OCI-LY7 (cell line): ENCODE results near the gene TBL1XR1. TPM values are rescaled to one million over a fixed set of nuclear protein-coding genes. Genes with fewer than 3 reads are reported as not detected.

Experiments used
- BruUV-seq: library from RNA; stranded (reverse); fragments of 400-500 nt; replicated peaks from 2 replicates; lab custom pipeline; 2021; lab: Mats Ljungman, UMichigan
- CTCF ChIA-PET: fragments of 300-600 bp; sonication (Branson Sonifier 250); formaldehyde crosslinking; loops from one replicate; lab custom pipeline; 2022; ENCODE audit warnings: antibody characterized with exemption; ENCODE audit not compliant: unreplicated experiment; lab: Charles Lee
- POLR2A ChIA-PET: fragments of 300-600 bp; sonication (Branson Sonifier 250); formaldehyde crosslinking; loops from one replicate; lab custom pipeline; 2022; ENCODE audit warnings: antibody characterized with exemption; lab: Charles Lee
- DNase-seq: peaks from one replicate; pipeline ENCODE4 v3.0.0-alpha.2; 2015; ENCODE audit warnings: low spot score
- H2AFZ ChIP-seq: fragments of 200-600 bp; sonication (generic), shearing (Covaris generic); 2 replicates; pipeline ENCODE4 v1.6.1; 2014; ENCODE audit warnings: mild to moderate bottlenecking, antibody characterized with exemption, low read length, moderate library complexity
- H3K27ac ChIP-seq: fragments of 200-600 bp; sonication (generic); 2 replicates; pipeline ENCODE4 v1.5.1; 2014; ENCODE audit warnings: mixed run types, low read depth, mild to moderate bottlenecking, moderate library complexity, low read length, inconsistent platforms; ENCODE audit not compliant: poor library complexity, severe bottlenecking
- H3K36me3 ChIP-seq: fragments of 200-600 bp; sonication (generic); 2 replicates; pipeline ENCODE4 v1.6.1; 2014; ENCODE audit warnings: mild to moderate bottlenecking, antibody characterized with exemption, low read length, moderate library complexity, mixed read lengths; ENCODE audit not compliant: insufficient read depth
- H3K4me1 ChIP-seq: fragments of 200-600 bp; sonication (generic); 2 replicates; pipeline ENCODE4 v1.5.1; 2014; ENCODE audit warnings: mild to moderate bottlenecking, low read length; ENCODE audit not compliant: insufficient read depth, poor library complexity, severe bottlenecking
- H3K4me2 ChIP-seq: fragments of 200-600 bp; sonication (generic); 2 replicates; pipeline ENCODE4 v1.6.1; 2014; ENCODE audit warnings: mild to moderate bottlenecking, low read length
- H3K4me3 ChIP-seq: fragments of 200-600 bp; sonication (generic); 2 replicates; pipeline ENCODE4 v1.5.1; 2014; ENCODE audit warnings: mild to moderate bottlenecking, low read depth, low read length; ENCODE audit not compliant: poor library complexity, severe bottlenecking
- H3K79me2 ChIP-seq: fragments of 200-600 bp; sonication (generic); 2 replicates; pipeline ENCODE4 v1.6.1; 2016; ENCODE audit warnings: low read depth, mild to moderate bottlenecking, low read length, moderate library complexity, mixed read lengths; ENCODE audit not compliant: insufficient read depth
- H3K9me2 ChIP-seq: fragments of 200-600 bp; sonication (generic); 2 replicates; pipeline ENCODE4 v1.6.1; 2016; ENCODE audit warnings: mild to moderate bottlenecking, low read length, mixed read lengths; ENCODE audit not compliant: insufficient read depth
- H3K9me3 ChIP-seq: fragments of 200-600 bp; sonication (generic); 2 replicates; pipeline ENCODE4 v1.6.1; 2014; ENCODE audit warnings: mild to moderate bottlenecking, mixed run types, low read length, mixed read lengths
- H4K20me1 ChIP-seq: fragments of 200-600 bp; sonication (generic); 2 replicates; pipeline ENCODE4 v1.6.1; 2014; ENCODE audit warnings: mild to moderate bottlenecking, antibody characterized with exemption, low read length, moderate library complexity, mixed read lengths; ENCODE audit not compliant: insufficient read depth
- EZH2phosphoT487 ChIP-seq: fragments of 200-600 bp; sonication (generic); IDR thresholded peaks from 2 replicates; pipeline ENCODE4 v1.6.1; 2018; ENCODE audit warnings: low read depth, borderline replicate concordance, mild to moderate bottlenecking, mixed run types, antibody characterized with exemption, low read length, moderate library complexity, mixed read lengths
- intact Hi-C: fragments of 100-400 bp; cut with micrococcal nuclease; formaldehyde crosslinking; loops from one replicate; pipeline ENCODE4 v1.10.0; 2022; ENCODE audit not compliant: unreplicated experiment
- total RNA-seq, 2 experiments: library from RNA; depleted of rRNA in 1 of 2; stranded (reverse); fragments of >200 nt in 1 of 2; shearing (Covaris generic) in 1 of 2; gene quantifications; 2 replicates each; pipeline ENCODE4 v1.2.3, GENCODE V29; 2014 to 2022
- TF ChIP-seq, protein P1 (sequence below): fragments of 200-600 bp; sonication (generic); conservative IDR thresholded peaks from 2 replicates; pipeline ENCODE4 v1.5.1; 2014; ENCODE audit warnings: mild to moderate bottlenecking, antibody characterized with exemption, low read length, moderate library complexity, mixed read lengths

The TBL1XR1 gene
- total RNA-seq, 2 experiments from 2014 or later, result 103 to 158 TPM

DNA sequence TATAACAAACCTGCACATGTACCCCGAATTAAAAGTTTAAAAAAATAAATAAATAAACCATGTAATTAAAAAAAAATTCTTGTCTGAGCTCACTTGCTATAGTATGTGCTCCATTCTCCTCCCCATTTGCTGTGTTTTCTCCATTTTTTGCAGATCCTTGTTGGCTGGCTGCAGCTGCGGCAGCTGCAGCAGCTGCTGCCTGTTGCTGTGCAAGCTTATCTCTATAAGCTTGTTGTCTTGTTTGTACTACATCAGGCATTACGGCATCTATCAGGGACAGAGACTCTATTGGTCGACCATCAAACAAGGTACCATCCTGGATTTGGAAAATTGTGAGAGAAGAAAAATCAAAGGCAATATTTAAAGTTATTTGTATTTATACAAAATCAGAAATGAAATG is 145.9 kb downstream of the TBL1XR1 start:
- Histone ChIP-seq H3K4me1 (peaks cover 29% of the 10 kb centered on the region), H3K9me2 (no peaks in the 10 kb centered on the region), H3K4me3 (no peak overlapping the region), H3K4me2 (peak overlapping the region; percentile 43), H3K36me3 (peaks cover 70% of the 10 kb centered on the region), H3K9me3 (no peaks in the 10 kb centered on the region), H3K79me2 (peaks cover 62% of the 10 kb centered on the region; the same call in 1 of the 2 replicates), H4K20me1 (no peaks in the 10 kb centered on the region; the same call in 1 of the 2 replicates), H3K27ac (peak overlapping the region; percentile 64), H2AFZ (no peak overlapping the region)
- no TSS peak for BruUV-seq
- CTCF ChIA-PET, result no interaction called here
- TF ChIP-seq, protein P1, sequence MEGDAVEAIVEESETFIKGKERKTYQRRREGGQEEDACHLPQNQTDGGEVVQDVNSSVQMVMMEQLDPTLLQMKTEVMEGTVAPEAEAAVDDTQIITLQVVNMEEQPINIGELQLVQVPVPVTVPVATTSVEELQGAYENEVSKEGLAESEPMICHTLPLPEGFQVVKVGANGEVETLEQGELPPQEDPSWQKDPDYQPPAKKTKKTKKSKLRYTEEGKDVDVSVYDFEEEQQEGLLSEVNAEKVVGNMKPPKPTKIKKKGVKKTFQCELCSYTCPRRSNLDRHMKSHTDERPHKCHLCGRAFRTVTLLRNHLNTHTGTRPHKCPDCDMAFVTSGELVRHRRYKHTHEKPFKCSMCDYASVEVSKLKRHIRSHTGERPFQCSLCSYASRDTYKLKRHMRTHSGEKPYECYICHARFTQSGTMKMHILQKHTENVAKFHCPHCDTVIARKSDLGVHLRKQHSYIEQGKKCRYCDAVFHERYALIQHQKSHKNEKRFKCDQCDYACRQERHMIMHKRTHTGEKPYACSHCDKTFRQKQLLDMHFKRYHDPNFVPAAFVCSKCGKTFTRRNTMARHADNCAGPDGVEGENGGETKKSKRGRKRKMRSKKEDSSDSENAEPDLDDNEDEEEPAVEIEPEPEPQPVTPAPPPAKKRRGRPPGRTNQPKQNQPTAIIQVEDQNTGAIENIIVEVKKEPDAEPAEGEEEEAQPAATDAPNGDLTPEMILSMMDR, result no peak
- POLR2A ChIA-PET, result interaction anchor here (0.7 to 2.5 kb wide), 17 partner anchors 10 to 564 kb away, joined by 3 to 12 read pairs (median 5); partner anchors contain the start of gene TBL1XR1
- DNase-seq, result peak; percentile 53
- intact Hi-C loops, result loop anchor here (1.0 to 2.0 kb wide), 2 partner anchors 145 to 309 kb away; partner anchors contain the start of gene TBL1XR1

DNA sequence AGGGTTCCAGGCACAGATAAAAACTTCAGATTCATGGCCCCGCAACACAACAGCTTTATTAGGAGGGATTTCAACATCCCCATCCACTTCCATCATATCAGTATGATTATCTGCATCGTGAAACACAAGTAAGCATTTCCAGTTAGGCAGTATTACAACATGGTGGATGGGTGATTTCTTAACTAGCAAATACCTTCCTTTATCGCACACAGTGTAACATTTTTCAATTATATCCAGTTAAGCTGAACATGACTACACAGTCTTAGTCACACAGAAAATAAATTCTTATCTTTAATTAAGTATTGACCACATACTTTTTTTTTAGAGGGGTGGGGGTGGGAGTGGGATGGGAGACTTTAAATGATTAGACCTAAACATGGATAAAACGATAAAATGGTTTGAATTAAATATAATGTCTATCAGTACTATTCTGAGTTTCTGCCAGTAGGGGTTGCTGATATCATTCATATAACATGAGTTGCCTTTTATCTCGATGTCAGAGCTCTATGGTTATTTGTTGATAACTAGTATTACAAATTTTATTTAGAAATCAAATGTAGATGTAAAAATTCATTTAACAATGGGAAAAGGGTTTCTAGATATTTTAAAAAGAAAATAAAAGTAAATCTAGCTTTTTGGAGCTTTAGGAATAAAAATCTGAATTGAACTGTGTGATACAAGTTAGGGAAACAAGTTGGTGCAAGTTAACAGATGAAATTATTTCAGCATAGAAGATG is 146.6 kb downstream of the TBL1XR1 start:
- H3K4me2 ChIP-seq, result peak overlapping the region; percentile 43
- intact Hi-C loops, result loop anchor here (1.0 to 2.0 kb wide), 2 partner anchors 146 to 310 kb away; partner anchors contain the start of gene TBL1XR1
- H3K36me3 ChIP-seq, result peaks cover 77% of the 10 kb centered on the region
- DNase-seq, result peak; percentile 67
- ChIA-PET CTCF (no interaction called here), POLR2A (interaction anchor here (0.7 to 2.5 kb wide), 16 partner anchors 9 to 728 kb away, joined by 3 to 12 read pairs (median 4); partner anchors contain the start of gene TBL1XR1)
- H2AFZ ChIP-seq, result no peak overlapping the region
- no peak overlapping the region for H3K4me3 ChIP-seq
- no peak for TF ChIP-seq EZH2phosphoT487
- TF ChIP-seq, protein P1, result peak; percentile 90
- H4K20me1 ChIP-seq, result no peaks in the 10 kb centered on the region
- peaks cover 22% of the 10 kb centered on the region for H3K4me1 ChIP-seq
- no peaks in the 10 kb centered on the region for H3K9me3 ChIP-seq
- H3K27ac ChIP-seq, result peak overlapping the region; percentile 64
- peaks cover 54% of the 10 kb centered on the region; the same call in 1 of the 2 replicates for H3K79me2 ChIP-seq
- no peaks in the 10 kb centered on the region for H3K9me2 ChIP-seq
- no TSS peak for BruUV-seq
